Mesangial cell (primary cell): ENCODE measurements around the gene PAN2. TPM values are rescaled to one million over a fixed set of nuclear protein-coding genes. Genes with fewer than 3 reads are reported as not detected.

Source experiments
- total RNA-seq: library from RNA; depleted of rRNA; stranded (reverse); fragments of >200 nt; gene quantifications from 2 replicates; pipeline ENCODE4 v1.2.3, GENCODE V29; 2015

PAN2 gene, protein sequence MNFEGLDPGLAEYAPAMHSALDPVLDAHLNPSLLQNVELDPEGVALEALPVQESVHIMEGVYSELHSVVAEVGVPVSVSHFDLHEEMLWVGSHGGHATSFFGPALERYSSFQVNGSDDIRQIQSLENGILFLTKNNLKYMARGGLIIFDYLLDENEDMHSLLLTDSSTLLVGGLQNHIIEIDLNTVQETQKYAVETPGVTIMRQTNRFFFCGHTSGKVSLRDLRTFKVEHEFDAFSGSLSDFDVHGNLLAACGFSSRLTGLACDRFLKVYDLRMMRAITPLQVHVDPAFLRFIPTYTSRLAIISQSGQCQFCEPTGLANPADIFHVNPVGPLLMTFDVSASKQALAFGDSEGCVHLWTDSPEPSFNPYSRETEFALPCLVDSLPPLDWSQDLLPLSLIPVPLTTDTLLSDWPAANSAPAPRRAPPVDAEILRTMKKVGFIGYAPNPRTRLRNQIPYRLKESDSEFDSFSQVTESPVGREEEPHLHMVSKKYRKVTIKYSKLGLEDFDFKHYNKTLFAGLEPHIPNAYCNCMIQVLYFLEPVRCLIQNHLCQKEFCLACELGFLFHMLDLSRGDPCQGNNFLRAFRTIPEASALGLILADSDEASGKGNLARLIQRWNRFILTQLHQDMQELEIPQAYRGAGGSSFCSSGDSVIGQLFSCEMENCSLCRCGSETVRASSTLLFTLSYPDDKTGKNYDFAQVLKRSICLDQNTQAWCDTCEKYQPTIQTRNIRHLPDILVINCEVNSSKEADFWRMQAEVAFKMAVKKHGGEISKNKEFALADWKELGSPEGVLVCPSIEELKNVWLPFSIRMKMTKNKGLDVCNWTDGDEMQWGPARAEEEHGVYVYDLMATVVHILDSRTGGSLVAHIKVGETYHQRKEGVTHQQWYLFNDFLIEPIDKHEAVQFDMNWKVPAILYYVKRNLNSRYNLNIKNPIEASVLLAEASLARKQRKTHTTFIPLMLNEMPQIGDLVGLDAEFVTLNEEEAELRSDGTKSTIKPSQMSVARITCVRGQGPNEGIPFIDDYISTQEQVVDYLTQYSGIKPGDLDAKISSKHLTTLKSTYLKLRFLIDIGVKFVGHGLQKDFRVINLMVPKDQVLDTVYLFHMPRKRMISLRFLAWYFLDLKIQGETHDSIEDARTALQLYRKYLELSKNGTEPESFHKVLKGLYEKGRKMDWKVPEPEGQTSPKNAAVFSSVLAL
- 15.6 and 21.6 TPM in 2 replicates for total RNA-seq

DNA sequence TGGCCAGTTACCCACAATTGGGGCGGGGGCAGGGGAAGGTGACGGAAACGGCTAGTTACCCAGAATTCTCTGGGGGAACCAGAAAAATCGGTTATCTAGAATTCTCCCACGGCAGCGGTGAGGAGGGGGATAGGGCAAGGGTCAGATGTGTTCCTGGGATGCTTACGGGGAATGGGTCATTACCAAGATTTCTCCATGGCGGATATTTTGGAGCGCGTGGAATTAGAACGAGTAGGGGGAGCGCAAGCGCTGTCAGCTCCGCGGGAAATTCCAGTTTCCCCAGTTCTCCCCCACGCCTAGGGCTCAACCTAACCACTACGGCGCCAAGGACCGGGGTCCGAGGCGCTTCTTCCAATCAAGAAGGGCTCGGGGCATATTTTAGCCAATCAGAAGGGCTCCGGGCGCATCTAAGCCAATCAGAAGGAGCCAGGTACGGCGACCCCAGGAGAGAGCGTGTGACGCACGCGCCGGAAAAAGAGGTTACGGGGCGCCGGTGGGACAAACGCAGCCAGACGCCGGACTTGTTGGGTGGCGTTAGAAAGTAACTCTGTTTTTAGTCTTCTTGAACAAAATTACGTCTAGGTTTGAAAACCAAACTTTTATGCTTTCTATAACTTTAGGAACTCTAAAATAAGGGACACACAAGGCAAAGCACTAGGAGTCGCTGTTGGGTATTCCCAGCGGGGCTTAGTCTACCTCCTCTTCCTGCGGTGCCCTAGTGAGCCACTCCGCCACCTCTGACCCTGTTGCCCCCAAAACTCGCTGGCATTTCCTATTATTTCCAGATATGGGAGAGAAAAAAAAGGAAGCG, at the start of gene PAN2:
PAN2 (minus strand) TSS at position 322 of the 811 bp plus-strand sequence. CDS start 906 bp downstream, outside the sequence.

DNA sequence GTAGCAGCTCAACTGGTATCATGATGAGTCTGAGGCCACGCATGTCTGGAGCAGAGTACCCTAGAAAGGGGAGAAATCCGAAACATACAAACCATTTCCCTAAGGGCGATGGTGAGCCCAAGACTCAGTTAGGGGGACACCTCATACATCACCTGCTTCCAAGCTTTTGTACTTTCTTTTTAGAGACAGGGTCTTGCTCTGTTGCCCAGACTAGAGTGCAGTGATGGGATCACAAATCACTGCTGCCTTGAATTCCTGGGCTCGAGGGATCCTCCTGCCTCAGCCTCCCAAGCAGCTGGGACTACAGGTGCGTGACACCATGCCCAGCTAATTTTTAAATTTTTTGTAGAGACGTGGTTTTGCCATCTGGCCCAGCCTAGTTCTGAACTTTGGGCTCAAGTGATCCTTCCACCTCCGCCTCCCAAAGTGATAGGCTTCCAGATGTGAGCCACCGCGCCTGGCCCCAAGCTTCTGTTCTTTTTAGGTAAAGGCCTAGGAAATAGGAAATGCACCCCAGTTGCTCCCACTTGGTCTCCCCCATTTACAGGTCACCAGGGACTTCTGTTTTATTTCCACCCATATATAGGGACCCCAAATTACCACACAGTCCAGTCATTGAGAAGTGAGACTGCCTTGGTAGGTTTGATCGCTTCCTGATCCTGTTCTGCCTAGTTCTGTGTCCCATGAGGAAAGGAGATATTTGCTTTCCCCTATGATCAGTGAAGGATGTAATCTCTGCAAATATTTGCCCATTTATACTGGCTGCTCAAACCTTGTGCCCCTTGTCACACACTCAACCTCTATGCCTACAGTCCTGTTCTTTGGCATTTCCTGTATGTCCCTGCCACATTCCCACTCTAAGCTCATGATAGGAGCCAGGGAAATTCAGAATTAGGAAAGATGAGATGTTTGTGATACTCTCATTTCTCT, 28.6 kb upstream of the PAN2 start, which contains the start of gene APOF:
APOF (minus strand) TSS at position 728 of the 930 bp plus-strand sequence; CDS start at position 616, 112 bp downstream.

DNA sequence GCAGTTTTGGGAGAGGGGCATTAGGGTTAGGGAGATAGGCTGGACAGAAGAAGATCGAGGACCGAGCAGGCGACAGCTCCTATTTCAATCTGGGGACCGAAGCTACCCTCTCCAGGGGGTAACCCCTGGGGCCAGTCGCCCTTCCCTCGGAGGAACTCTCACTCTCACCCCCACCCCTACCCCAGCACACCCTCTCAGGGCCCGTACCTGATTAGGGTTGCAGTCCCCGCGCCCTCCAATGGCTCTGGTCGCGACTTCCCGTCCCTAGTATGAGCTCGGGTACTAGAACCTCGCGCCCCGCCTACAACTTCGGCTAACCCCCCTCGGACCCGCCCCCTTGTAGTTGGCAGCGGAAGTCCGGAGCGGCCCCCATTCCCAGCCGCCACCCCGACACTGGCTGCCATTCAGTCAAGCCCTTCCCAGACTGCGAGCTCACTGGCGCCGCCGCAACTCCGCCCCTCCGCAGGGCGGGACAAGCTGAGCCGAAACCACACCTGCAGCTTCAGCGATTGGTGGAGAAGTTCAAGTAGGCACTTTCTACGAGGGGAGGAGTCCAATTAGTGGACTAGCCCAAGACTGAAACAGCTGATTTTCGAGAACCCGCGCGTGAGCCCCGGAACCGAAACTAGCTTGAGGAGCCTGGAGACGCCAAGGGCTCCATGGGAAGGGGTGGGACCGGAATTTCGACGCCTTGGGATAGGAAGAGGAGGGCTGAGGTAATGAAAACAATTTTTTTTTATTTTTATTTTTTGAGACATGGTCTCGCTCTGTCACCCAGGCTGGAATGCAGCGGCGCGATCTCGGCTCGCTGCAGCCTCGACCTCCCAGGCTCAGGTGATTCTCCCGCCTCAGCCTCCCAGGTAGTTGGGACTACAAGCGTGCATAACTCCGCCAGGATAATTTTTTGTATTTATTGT, 26.3 kb upstream of the PAN2 start, which contains the start of gene STAT2:
STAT2 (minus strand) TSS at position 257 of the 917 bp plus-strand sequence. CDS start 3,536 bp downstream, outside the sequence.

DNA sequence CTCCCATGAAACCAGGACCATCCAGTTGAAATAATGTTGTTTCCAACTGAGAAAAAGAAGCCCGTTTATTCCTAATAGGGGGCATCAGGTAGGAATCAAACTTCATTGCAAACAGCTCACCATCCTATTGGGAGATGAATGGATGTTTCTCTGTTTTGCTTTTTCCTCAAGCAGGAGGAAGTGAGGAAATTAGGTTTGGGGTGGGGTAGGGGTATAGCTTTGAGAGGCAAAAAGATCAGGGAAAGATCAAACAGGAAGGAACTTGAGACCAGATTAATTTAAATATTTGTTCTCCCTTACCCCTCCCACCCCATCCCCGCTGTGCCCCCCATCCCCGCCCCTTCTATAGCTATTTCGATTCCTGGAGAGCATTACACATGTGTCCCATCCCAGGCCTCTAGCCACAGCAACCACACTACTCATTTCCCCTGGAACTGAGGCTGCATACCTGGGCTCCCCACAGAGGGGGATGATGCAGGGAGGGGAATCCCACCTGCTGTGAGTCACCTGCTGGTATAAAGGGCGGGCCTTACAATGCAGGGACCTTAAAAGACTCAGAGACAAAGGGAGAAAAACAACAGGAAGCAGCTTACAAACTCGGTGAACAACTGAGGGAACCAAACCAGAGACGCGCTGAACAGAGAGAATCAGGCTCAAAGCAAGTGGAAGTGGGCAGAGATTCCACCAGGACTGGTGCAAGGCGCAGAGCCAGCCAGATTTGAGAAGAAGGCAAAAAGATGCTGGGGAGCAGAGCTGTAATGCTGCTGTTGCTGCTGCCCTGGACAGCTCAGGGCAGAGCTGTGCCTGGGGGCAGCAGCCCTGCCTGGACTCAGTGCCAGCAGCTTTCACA, 4.7 kb upstream of the PAN2 start, which contains the start of gene IL23A:
IL23A (plus strand) TSS at position 577 of the 850 bp plus-strand sequence; CDS start at position 738, 161 bp downstream.

DNA sequence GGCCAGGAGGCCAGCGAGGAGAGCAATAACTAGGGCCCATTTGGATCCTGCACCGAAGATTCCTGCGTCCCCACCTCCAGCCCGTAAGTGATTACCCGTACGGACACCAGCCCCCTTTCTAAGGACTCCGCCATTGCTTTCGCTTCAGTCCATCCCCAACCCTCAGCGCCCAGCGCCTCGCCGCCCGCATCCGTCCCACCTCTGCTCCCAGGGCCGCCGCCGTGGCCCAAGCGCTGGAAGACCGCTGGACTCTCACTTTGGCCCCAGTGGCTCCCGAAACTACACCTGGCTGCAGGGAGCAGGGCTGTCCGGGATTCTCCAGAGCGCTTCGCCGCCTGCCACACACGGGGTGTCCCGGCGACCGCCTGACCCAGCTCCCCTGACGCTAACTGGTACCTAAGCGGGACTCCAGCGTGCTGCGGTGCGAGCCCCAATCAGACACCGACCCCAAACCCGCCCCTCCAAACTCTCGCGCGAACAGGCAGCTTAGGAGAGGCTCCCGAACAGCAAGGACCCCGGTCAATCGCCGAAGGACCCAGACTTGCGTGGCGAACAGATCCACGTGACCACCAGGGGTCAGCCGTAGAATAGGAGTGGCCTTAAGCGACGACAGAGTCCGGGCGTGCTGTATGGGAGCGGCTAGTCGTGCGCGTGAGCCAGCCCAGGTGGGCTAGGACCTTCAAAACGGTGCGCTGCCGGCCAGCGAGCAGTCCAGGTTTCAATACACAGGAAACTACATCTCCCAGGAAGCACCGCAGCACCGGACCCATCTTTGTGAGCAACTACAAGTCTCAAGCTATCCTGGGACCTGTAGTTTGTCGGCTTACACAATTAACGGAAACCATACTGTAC, 18.0 kb downstream of the PAN2 start, which contains the start of gene CNPY2:
CNPY2 (minus strand) TSS at position 367 of the 852 bp plus-strand sequence. CDS start 771 bp downstream, outside the sequence.

DNA sequence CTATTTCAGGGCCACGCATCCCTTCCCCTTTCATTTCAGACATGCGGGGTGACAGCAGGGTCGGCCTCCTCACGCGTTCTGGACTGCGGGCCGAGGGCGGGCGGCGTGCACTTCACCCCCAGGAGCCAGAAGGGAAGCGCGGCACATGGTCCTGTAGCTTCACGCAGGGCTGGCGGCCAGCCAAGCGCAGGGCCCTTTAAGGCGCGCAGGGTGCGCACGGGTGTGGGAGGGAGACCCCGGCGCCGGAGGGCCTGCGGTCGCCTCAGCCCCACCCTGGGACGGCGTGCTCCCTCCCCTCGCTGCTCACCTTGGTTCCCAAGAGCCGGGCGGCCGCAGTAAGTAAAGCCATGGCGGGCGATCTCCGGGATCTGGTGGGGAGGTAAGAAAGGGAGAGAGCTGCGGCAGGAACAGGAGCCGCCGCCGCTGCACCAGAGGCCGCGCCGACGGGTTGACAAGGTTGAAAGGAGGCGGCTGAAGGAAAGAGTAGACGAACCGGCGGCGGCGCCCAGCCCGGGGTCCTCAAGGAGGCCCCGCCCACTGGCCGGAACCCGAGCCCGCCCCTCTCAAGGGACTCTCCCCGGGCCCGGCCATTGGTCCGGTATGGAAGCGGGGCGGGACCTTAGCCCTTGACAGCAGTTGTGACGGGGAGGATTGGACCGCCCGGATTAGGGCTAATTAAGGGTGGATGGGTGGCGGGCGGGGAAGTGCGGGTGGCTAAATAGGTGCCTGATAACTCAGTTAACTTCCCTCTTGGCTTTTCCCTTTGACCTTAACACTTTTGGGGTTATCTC, 33.8 kb downstream of the PAN2 start, which contains the start of gene CS:
CS (minus strand) TSS at position 478 of the 791 bp plus-strand sequence; CDS start at position 349, 129 bp downstream.

DNA sequence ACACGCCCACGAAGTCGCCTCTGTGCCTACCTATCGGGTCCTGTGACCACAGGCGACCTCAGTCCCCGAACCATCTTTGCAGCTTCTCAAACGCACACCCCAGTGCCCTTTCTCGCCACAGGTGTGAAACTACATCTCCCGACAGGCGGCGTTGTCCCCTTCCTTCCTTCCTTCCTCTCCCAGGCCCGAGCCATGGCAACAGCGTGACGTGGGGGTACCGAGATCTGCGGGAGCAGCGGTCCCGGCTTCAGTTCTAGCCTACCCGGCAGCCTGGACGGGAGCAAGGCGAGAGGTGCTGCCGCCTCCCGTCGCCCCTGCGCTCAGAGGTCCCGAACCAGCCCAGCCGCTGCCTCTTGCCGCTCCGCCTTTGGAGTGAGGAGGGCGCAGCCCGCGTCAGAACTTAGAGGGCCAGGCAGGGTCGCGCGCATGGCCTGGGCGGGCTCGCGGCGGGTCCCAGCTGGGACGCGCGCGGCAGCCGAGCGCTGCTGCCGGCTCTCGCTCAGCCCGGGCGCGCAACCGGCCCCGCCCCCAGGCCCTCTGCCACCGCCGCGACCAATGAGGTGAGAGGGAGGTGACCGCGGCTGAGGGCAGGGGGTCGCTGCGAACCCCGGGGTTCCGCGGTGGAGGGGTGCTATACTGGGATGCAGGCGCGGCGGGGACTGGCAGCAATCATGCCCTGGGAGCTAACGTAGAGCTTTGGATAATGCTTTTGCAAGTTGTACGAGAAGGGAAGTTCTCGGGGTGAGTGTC, 66.9 kb downstream of the PAN2 start, which contains the start of gene COQ10A:
COQ10A (plus strand) TSS at position 250 of the 750 bp plus-strand sequence; CDS start at position 427, 177 bp downstream.

Other genes starting within 250 kb of the PAN2 start
- gene PA2G4, start 229.4 kb downstream of the PAN2 start, total RNA-seq = 87.1 and 204 TPM in 2 replicates
- gene RPL41, start 217.4 kb downstream of the PAN2 start, total RNA-seq = 1,989 and 2,469 TPM in 2 replicates
- 2.3 and 3.0 TPM in 2 replicates for gene ZC3H10, start 215.7 kb downstream of the PAN2 start, total RNA-seq
- 318 and 340 TPM in 2 replicates for gene ESYT1, start 205.7 kb downstream of the PAN2 start, total RNA-seq
- gene MYL6B, start 181.4 kb downstream of the PAN2 start, total RNA-seq = 91.1 and 109 TPM in 2 replicates
- gene MYL6, start 175.6 kb downstream of the PAN2 start, total RNA-seq = 1,442 and 2,553 TPM in 2 replicates
- gene SMARCC2, start 144.5 kb downstream of the PAN2 start, total RNA-seq = 35.0 and 49.7 TPM in 2 replicates
- gene RNF41, start 112.1 kb downstream of the PAN2 start, total RNA-seq = 53.6 and 72.0 TPM in 2 replicates
- gene NABP2, start 109.7 kb downstream of the PAN2 start, total RNA-seq = 30.0 and 48.1 TPM in 2 replicates
- not detected in 2 replicates for gene SLC39A5, start 103.9 kb downstream of the PAN2 start, total RNA-seq
- gene ANKRD52, start 75.6 kb downstream of the PAN2 start, total RNA-seq = 42.3 and 54.6 TPM in 2 replicates
- 9.6 and 9.8 TPM in 2 replicates for gene COQ10A, start 67.1 kb downstream of the PAN2 start, total RNA-seq
- gene CS, start 33.7 kb downstream of the PAN2 start, total RNA-seq = 130 and 148 TPM in 2 replicates
- 75.3 and 76.6 TPM in 2 replicates for gene CNPY2, start 18.0 kb downstream of the PAN2 start, total RNA-seq
- gene IL23A, start 4.9 kb upstream of the PAN2 start, total RNA-seq = 1.1 and 1.5 TPM in 2 replicates
- gene STAT2, start 26.1 kb upstream of the PAN2 start, total RNA-seq = 53.4 and 121 TPM in 2 replicates
- not detected in 2 replicates for gene APOF, start 28.9 kb upstream of the PAN2 start, total RNA-seq
- 6.5 and 33.7 TPM in 2 replicates for gene TIMELESS, start 115.4 kb upstream of the PAN2 start, total RNA-seq
- gene MIP, start 120.7 kb upstream of the PAN2 start, total RNA-seq = 0.98 TPM in 1 of 2 replicates, not detected in the other
- 1.5 and 1.6 TPM in 2 replicates for gene SPRYD4, start 134.6 kb upstream of the PAN2 start, total RNA-seq
- gene GLS2, start 154.2 kb upstream of the PAN2 start, total RNA-seq = 1.1 and 2.2 TPM in 2 replicates
- gene RBMS2, start 187.8 kb upstream of the PAN2 start, total RNA-seq = 29.7 and 39.7 TPM in 2 replicates